ENCODE results near the gene DSP. TPM values are rescaled to one million over a fixed set of nuclear protein-coding genes. Genes with fewer than 3 reads are reported as not detected.
A peak's percentile ranks its signal among the peaks of the same experiment; 100 is the strongest.

Gene DSP
- total RNA-seq, 1 experiment from 2014 or later: 104 TPM

GRCh38 chr6:7505189-7505699 lies 36.2 kb upstream of the DSP start (continued):
- TF ChIP-seq REST (IDR thresholded peaks at IDR 0.05; ENCODE audit: low read depth): no peak
- TF ChIP-seq MAX (IDR thresholded peaks at IDR 0.05): peak; percentile 85
- peak; percentile 64 for TF ChIP-seq POLR2AphosphoS5 (IDR thresholded peaks at IDR 0.05; ENCODE audit: low read depth, low read length)
- peak; percentile 98 for TF ChIP-seq FOSL1 (IDR thresholded peaks at IDR 0.05; ENCODE audit: low read depth)
- TF ChIP-seq CTCF (IDR thresholded peaks at IDR 0.05 in 2 of 3, conservative IDR thresholded peaks at IDR 0.05 in 1 of 3; ENCODE audit: borderline replicate concordance in 1 of 3, insufficient read depth in 1 of 3, low read depth in 2 of 3, low read length in 2 of 3): no peak
- TF ChIP-seq ZNF274 (IDR thresholded peaks at IDR 0.05; ENCODE audit: low read depth, low read length): no peak
- peak; percentile 67 for TF ChIP-seq SRF (IDR thresholded peaks at IDR 0.05; ENCODE audit: low read depth)

- intact Hi-C loops (cut with micrococcal nuclease): no loop called here
- Histone ChIP-seq H4K20me1 (ENCODE audit: insufficient read depth) (no peaks in the 10 kb centered on the region), H3K9me3 (ENCODE audit: control insufficient read depth in 1 of 2, insufficient read depth in 1 of 2, low read depth in 1 of 2, low read length in 2 of 2) (no peaks in the 10 kb centered on the region), H3K9me2 (ENCODE audit: insufficient read depth) (no peaks in the 10 kb centered on the region), H3K79me2 (ENCODE audit: insufficient read depth, low read length) (no peaks in the 10 kb centered on the region), H3K27ac (ENCODE audit: low read depth, low read length) (no peak overlapping the region), H3K27me3 (ENCODE audit: insufficient read depth, low read length) (no peaks in the 10 kb centered on the region), H3K4me1 (ENCODE audit: control insufficient read depth in 1 of 2, insufficient read depth in 2 of 2, low read length in 2 of 2) (peaks cover 24 to 38% of the 10 kb centered on the region in 2 experiments), H3K4me2 (ENCODE audit: low read length) (no peak overlapping the region), H3K9ac (ENCODE audit: low read length) (no peak overlapping the region), H2AFZ (ENCODE audit: low read depth, low read length, poor library complexity, severe bottlenecking) (no peak overlapping the region), H3K36me3 (ENCODE audit: control insufficient read depth in 1 of 2, insufficient read depth in 2 of 2, low read length in 2 of 2) (no peaks in the 10 kb centered on the region), H3K4me3 (replicated peaks in 1 of 2; ENCODE audit: low read depth in 1 of 2, low read length in 2 of 2) (no peak overlapping the region)
- DNase-seq (ENCODE audit: low read depth, low spot score): no peak
- RAD21 ChIA-PET (ENCODE audit: low non-redundant PET in 1 of 2, low total read pairs in 2 of 2, uncharacterized antibody in 2 of 2, unreplicated experiment in 2 of 2): no interaction called here
- no peak for ATAC-seq
- POLR2A ChIA-PET: no interaction called here
- CTCF ChIA-PET: no interaction called here
- TF ChIP-seq TCF7L2 (IDR thresholded peaks at IDR 0.05; ENCODE audit: borderline replicate concordance, extremely low read depth, insufficient read depth, insufficient read length) (no peak), FOSL1 (IDR thresholded peaks at IDR 0.05; ENCODE audit: low read depth) (no peak), ZBTB33 (IDR thresholded peaks at IDR 0.05; ENCODE audit: extremely low read depth, insufficient replicate concordance, low read length) (no peak), RAD21 (IDR thresholded peaks at IDR 0.05; ENCODE audit: low read depth) (no peak)
- no TSS peak for BruUV-seq (replicated peaks)
These were observed 33.9 kb upstream of the DSP start for GRCh38 chr6:7507600-7507999.

Data from HCT116 (cell line).